B cell (primary cell): ENCODE results near the gene CD34. TPM values are rescaled to one million over a fixed set of nuclear protein-coding genes. Genes with fewer than 3 reads are reported as not detected.

Source experiments
- ATAC-seq: fragments of 200-7000 bp; cut with Tn5 transposase; one replicate; pipeline ENCODE4 v1.10.0; 2021; ENCODE audit warnings: low read depth, mild to moderate bottlenecking, moderate number of reproducible peaks, moderate library complexity
- CTCF ChIA-PET: fragments of 350-600 bp; sonication (Branson Sonifier 250); formaldehyde crosslinking; loops from one replicate; lab custom pipeline; 2021; ENCODE audit warnings: antibody characterized with exemption, inconsistent platforms; lab: Charles Lee
- POLR2A ChIA-PET: fragments of 350-600 bp; sonication (Branson Sonifier 250); formaldehyde crosslinking; loops from one replicate; lab custom pipeline; 2021; ENCODE audit warnings: antibody characterized with exemption; lab: Charles Lee
- DNase-seq: peaks from one replicate; pipeline ENCODE4 v3.0.0; 2013
- H2AFZ ChIP-seq: 2 replicates; pipeline ENCODE4 v1.6.1; 2012; ENCODE audit warnings: mild to moderate bottlenecking, low read depth, low read length; ENCODE audit not compliant: insufficient read depth, poor library complexity, severe bottlenecking
- H3K27ac ChIP-seq, 2 donors: 1 replicate in 1 of 2; 2 replicates in 1 of 2; pipeline ENCODE4 v1.5.1; 2012 to 2013; ENCODE audit warnings: low read length in 2 of 2, mild to moderate bottlenecking in 2 of 2, moderate library complexity in 1 of 2
- H3K27me3 ChIP-seq, 4 experiments: fragments of 200-600 bp in 1 of 4; sonication (generic) in 1 of 4; replicated peaks in 1 of 4; 1 replicate in 2 of 4; 2 replicates in 2 of 4; pipeline versions ENCODE4 v1.6.1 to v1.7.0; 2013 to 2016; ENCODE audit warnings: low read length in 3 of 4, mild to moderate bottlenecking in 2 of 4, mixed read lengths in 1 of 4, moderate library complexity in 1 of 4; ENCODE audit not compliant: insufficient read depth in 4 of 4, control insufficient read depth in 3 of 4; ENCODE audit errors: control extremely low read depth in 1 of 4
- H3K36me3 ChIP-seq, 2 experiments: replicated peaks in 1 of 2; 1 replicate in 1 of 2; 2 replicates in 1 of 2; pipeline versions ENCODE4 v1.6.1 to v1.7.1; 2013; ENCODE audit warnings: low read length in 1 of 2; ENCODE audit not compliant: insufficient read depth in 2 of 2, control insufficient read depth in 1 of 2; ENCODE audit errors: control extremely low read depth in 1 of 2, extremely low read depth in 1 of 2
- H3K4me1 ChIP-seq, 2 donors: fragments of 200-600 bp in 1 of 2; sonication (generic) in 1 of 2; 1 replicate in 1 of 2; 2 replicates in 1 of 2; pipeline versions ENCODE4 v1.5.1 to v1.6.1; 2013 to 2017; ENCODE audit warnings: low read length in 2 of 2; ENCODE audit not compliant: control insufficient read depth in 2 of 2, insufficient read depth in 2 of 2
- H3K4me2 ChIP-seq: replicated peaks from 2 replicates; pipeline ENCODE3; 2012; ENCODE audit warnings: mild to moderate bottlenecking, low read depth, low read length; ENCODE audit not compliant: poor library complexity, severe bottlenecking
- H3K4me3 ChIP-seq, 5 experiments: fragments of 200-600 bp in 1 of 5; sonication (generic) in 1 of 5; 1 replicate in 3 of 5; 2 replicates in 2 of 5; pipeline versions ENCODE4 v1.5.1 to v1.7.0; 2011 to 2016; ENCODE audit warnings: low read length in 4 of 5, mild to moderate bottlenecking in 4 of 5, low read depth in 2 of 5, control low read depth in 1 of 5, moderate library complexity in 1 of 5; ENCODE audit not compliant: insufficient read depth in 1 of 5; ENCODE audit errors: control extremely low read depth in 1 of 5, extremely low read depth in 1 of 5
- H3K79me2 ChIP-seq: fragments of 200-600 bp; sonication (generic); one replicate; pipeline ENCODE4 v1.6.0; 2016; ENCODE audit warnings: low read length; ENCODE audit not compliant: control insufficient read depth, insufficient read depth
- H3K9ac ChIP-seq: fragments of 200-600 bp; sonication (generic); 2 replicates; pipeline ENCODE4 v1.6.1; 2017; ENCODE audit warnings: mild to moderate bottlenecking, low read length, moderate library complexity
- H3K9me3 ChIP-seq, 3 donors: one replicate each; pipeline versions ENCODE4 v1.6.1 to v1.7.1; 2013; ENCODE audit warnings: low read length in 2 of 3; ENCODE audit not compliant: control insufficient read depth in 2 of 3, insufficient read depth in 1 of 3; ENCODE audit errors: control extremely low read depth in 1 of 3
- H4K20me1 ChIP-seq: 2 replicates; pipeline ENCODE4 v1.6.0; 2012; ENCODE audit warnings: mild to moderate bottlenecking, low read length; ENCODE audit not compliant: insufficient read depth, control insufficient read depth, poor library complexity, severe bottlenecking
- H3K27ac Mint-ChIP-seq: one replicate; pipeline ENCODE4 v1.8.0; 2021; ENCODE audit warnings: mixed read lengths
- H3K27me3 Mint-ChIP-seq: one replicate; pipeline ENCODE4 v1.8.0; 2021; ENCODE audit warnings: mixed read lengths
- H3K4me1 Mint-ChIP-seq: one replicate; pipeline ENCODE4 v1.8.0; 2021; ENCODE audit warnings: mixed read lengths
- H3K4me3 Mint-ChIP-seq: one replicate; pipeline ENCODE4 v1.8.0; 2021; ENCODE audit warnings: mixed read lengths
- H3K9me3 Mint-ChIP-seq: one replicate; pipeline ENCODE4 v1.8.0; 2022; ENCODE audit warnings: mixed read lengths; ENCODE audit not compliant: insufficient read depth
- CTCF ChIP-seq: fragments of 200-600 bp; IDR thresholded peaks from one replicate; pipeline ENCODE4 v1.8.0; 2022; ENCODE audit warnings: antibody characterized with exemption, mild to moderate bottlenecking
- EZH2 ChIP-seq: IDR thresholded peaks from 2 replicates; pipeline ENCODE4 v1.6.1; 2012; ENCODE audit warnings: borderline replicate concordance, low read depth, mild to moderate bottlenecking, moderate library complexity, low read length; ENCODE audit not compliant: insufficient read depth, poor library complexity, severe bottlenecking
- WGBS: methylation state at CpG from one replicate; pipeline ENCODE4 v1.1.5; 2013; ENCODE audit warnings: missing lambda C conversion rate; ENCODE audit not compliant: insufficient coverage; 5-methylcytosine and 5-hydroxymethylcytosine counted together
- intact Hi-C: fragments of 100-400 bp; cut with micrococcal nuclease; formaldehyde crosslinking; loops from one replicate; pipeline ENCODE4 v1.10.0; 2022
- polyA plus RNA-seq: library from polyadenylated mRNA; depleted of rRNA; stranded (reverse); fragments of >200 nt; gene quantifications from 2 replicates; pipeline ENCODE4 v1.2.3, GENCODE V29; 2012
- total RNA-seq, 2 donors: library from RNA; stranded (reverse); fragments of 120-200 nt in 1 of 2; gene quantifications; 1 replicate in 1 of 2; 2 replicates in 1 of 2; pipeline versions ENCODE4 v1.2.3 to v1.2.4, GENCODE V29; 2013 to 2022

Gene CD34
- total and polyA plus RNA-seq, 2 donors (not counting 1 experiment from before 2014, with no cell fraction given) = not detected

- Mint-ChIP-seq H3K4me1 (peaks cover 27% of the 10 kb centered on the region), H3K27me3 (peaks cover 8% of the 10 kb centered on the region), H3K4me3 (peak overlapping the region; percentile 88), H3K9me3 (no peaks in the 10 kb centered on the region), H3K27ac (peak overlapping the region; percentile 67)
- Histone ChIP-seq H2AFZ (peak overlapping the region; percentile 76), H3K4me1 (peaks cover 10 to 22% of the 10 kb centered on the region in 2 donors), H3K27me3 (no peaks in the 10 kb centered on the region), H3K4me3 (peak overlapping the region in 4 of 5 experiments; percentile 23 to 59 (median 50)), H4K20me1 (no peaks in the 10 kb centered on the region), H3K27ac (peak overlapping the region; percentile 22 to 61), H3K9ac (peak overlapping the region; percentile 58), H3K36me3 (no peaks in the 10 kb centered on the region), H3K4me2 (peak overlapping the region; percentile 65), H3K79me2 (no peaks in the 10 kb centered on the region), H3K9me3 (no peaks in the 10 kb centered on the region)
- no peak for TF ChIP-seq EZH2
- no peak for TF ChIP-seq CTCF
- POLR2A ChIA-PET = interaction anchor here (0.6 to 1.2 kb wide), 2 partner anchors 9 to 15 kb away, joined by 3 to 4 read pairs; no protein-coding TSS in a partner anchor
- DNase-seq (peak; percentile 48), ATAC-seq (peak; percentile 63)
- 11% methylated on average over 3 of the region's 5 CpGs for WGBS
- intact Hi-C loops = loop anchor here (10.0 kb wide), 1 partner anchor 362 kb away; the partner anchor contains the start of gene PLXNA2
- CTCF ChIA-PET = interaction anchor here (1.1 to 9.7 kb wide), 7 partner anchors 12 to 84 kb away, joined by 3 to 214 read pairs (median 42); no protein-coding TSS in a partner anchor
These were observed 27.7 kb downstream of the CD34 start for GRCh38 chr1:207883104-207883651.

GRCh38 chr1:207882692-207883091 is 28.2 kb downstream of the CD34 start:
- intact Hi-C loops = loop anchor here (10.0 kb wide), 1 partner anchor 362 kb away; the partner anchor contains the start of gene PLXNA2
- no peaks in the 10 kb centered on the region for H3K9me3 Mint-ChIP-seq
- Histone ChIP-seq H3K9ac (no peak overlapping the region), H3K36me3 (no peaks in the 10 kb centered on the region), H3K79me2 (no peaks in the 10 kb centered on the region), H3K4me1 (peaks cover 10 to 22% of the 10 kb centered on the region in 2 donors), H3K9me3 (no peaks in the 10 kb centered on the region), H2AFZ (peak overlapping the region; percentile 76), H4K20me1 (no peaks in the 10 kb centered on the region), H3K27ac (no peak overlapping the region), H3K27me3 (no peaks in the 10 kb centered on the region), H3K4me2 (peak overlapping the region; percentile 65), H3K4me3 (peak overlapping the region in 2 of 5 experiments; percentile 23 to 59)
- TF ChIP-seq EZH2 = no peak
- TF ChIP-seq CTCF = no peak
- DNase-seq (no peak), ATAC-seq (no peak)
- ChIA-PET CTCF (interaction anchor here (1.1 to 9.7 kb wide), 5 partner anchors 12 to 83 kb away, joined by 3 to 214 read pairs (median 42); no protein-coding TSS in a partner anchor), POLR2A (interaction anchor here (1.2 kb wide), 1 partner anchor 15 kb away, joined by 3 read pairs; no protein-coding TSS in a partner anchor)
- H3K4me3 Mint-ChIP-seq = peak overlapping the region; percentile 88
- H3K27me3 Mint-ChIP-seq = peaks cover 8% of the 10 kb centered on the region
- 91% methylated on average over 3 of the region's 3 CpGs for WGBS
- peaks cover 27% of the 10 kb centered on the region for H3K4me1 Mint-ChIP-seq
- peak overlapping the region; percentile 67 for H3K27ac Mint-ChIP-seq
